ENCODE results near the gene SLC38A6. TPM values are rescaled to one million over a fixed set of nuclear protein-coding genes. Genes with fewer than 3 reads are reported as not detected.

SLC38A6 gene
- total and polyA plus RNA-seq, 2 experiments from 2014 or later = 17.0 to 26.0 TPM

- Histone ChIP-seq H4K20me1 (ENCODE audit: insufficient read depth, poor library complexity, severe bottlenecking) (no peaks in the 10 kb centered on the region), H2AFZ (no peak overlapping the region), H3K4me3 (no peak overlapping the region), H3K9me2 (replicated peaks; ENCODE audit: insufficient read depth) (no peaks in the 10 kb centered on the region), H3K4me2 (no peak overlapping the region), H3K36me3 (replicated peaks; ENCODE audit: insufficient read depth, low read depth) (no peaks in the 10 kb centered on the region), H3K4me1 (ENCODE audit: insufficient read depth) (no peaks in the 10 kb centered on the region), H3K9me3 (ENCODE audit: low read depth) (peaks cover 7% of the 10 kb centered on the region), H3K27me3 (no peaks in the 10 kb centered on the region), H3K79me2 (no peaks in the 10 kb centered on the region), H3K27ac (no peak overlapping the region)
- no peak for DNase-seq (ENCODE audit: low spot score)
- 64% methylated on average over 2 of the region's 2 CpGs for WGBS (ENCODE audit: low lambda C conversion rate, missing lambda C conversion rate)
- TF ChIP-seq CTCF (IDR thresholded peaks at IDR 0.05; ENCODE audit: poor library complexity) = no peak
- TF ChIP-seq EZH2phosphoT487 (IDR thresholded peaks at IDR 0.05; ENCODE audit: low read depth, severe bottlenecking, unreplicated experiment) = no peak
- no peak for TF ChIP-seq EZH2 (IDR thresholded peaks at IDR 0.05; ENCODE audit: borderline replicate concordance)
Observed at GRCh38 chr14:61050417-61050816, 69.4 kb downstream of the SLC38A6 start.

- H3K36me3 ChIP-seq (replicated peaks; ENCODE audit: insufficient read depth, low read depth) = no peaks in the 10 kb centered on the region
- peak; percentile 5 for DNase-seq (ENCODE audit: low spot score)
- no peaks in the 10 kb centered on the region for H3K4me1 ChIP-seq (ENCODE audit: insufficient read depth)
- no peak overlapping the region for H3K4me3 ChIP-seq
- H4K20me1 ChIP-seq (ENCODE audit: insufficient read depth, poor library complexity, severe bottlenecking) = no peaks in the 10 kb centered on the region
- H3K9me3 ChIP-seq (ENCODE audit: low read depth) = peaks cover 7% of the 10 kb centered on the region
- TF ChIP-seq EZH2 (IDR thresholded peaks at IDR 0.05; ENCODE audit: borderline replicate concordance) (no peak), CTCF (IDR thresholded peaks at IDR 0.05; ENCODE audit: poor library complexity) (no peak), EZH2phosphoT487 (IDR thresholded peaks at IDR 0.05; ENCODE audit: low read depth, severe bottlenecking, unreplicated experiment) (no peak)
- H3K4me2 ChIP-seq = no peak overlapping the region
- H3K27ac ChIP-seq = no peak overlapping the region
- WGBS (ENCODE audit: low lambda C conversion rate, missing lambda C conversion rate) = 56% methylated on average over 1 of the region's 1 CpG
- H2AFZ ChIP-seq = no peak overlapping the region
- H3K79me2 ChIP-seq = no peaks in the 10 kb centered on the region
- H3K9me2 ChIP-seq (replicated peaks; ENCODE audit: insufficient read depth) = no peaks in the 10 kb centered on the region
- H3K27me3 ChIP-seq = no peaks in the 10 kb centered on the region
Observed at GRCh38 chr14:61051051-61051450, 70.0 kb downstream of the SLC38A6 start.

DNA sequence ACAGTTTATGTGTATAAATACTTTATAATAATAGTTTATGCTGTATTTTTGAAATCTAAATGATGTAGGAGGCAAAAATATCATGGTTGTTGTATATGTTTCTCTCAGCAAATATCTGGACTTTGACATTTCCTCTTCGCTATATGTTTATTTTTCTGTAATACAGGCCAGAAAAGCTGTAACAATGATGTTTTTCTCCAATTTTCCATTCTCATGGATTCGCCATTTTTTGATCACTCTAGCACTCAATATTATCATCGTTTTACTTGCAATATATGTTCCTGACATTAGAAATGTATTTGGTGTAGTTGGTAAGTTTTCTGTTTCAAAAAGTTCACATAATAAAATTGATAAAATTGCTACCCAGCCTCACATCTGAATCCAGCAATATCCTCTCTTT lies 70.6 kb downstream of the SLC38A6 start:
- no peaks in the 10 kb centered on the region for H3K9me2 ChIP-seq (replicated peaks; ENCODE audit: insufficient read depth)
- DNase-seq (ENCODE audit: low spot score) = no peak
- no peak overlapping the region for H3K4me3 ChIP-seq
- 76% methylated on average over 3 of the region's 3 CpGs for WGBS (ENCODE audit: low lambda C conversion rate, missing lambda C conversion rate)
- TF ChIP-seq EZH2phosphoT487 (IDR thresholded peaks at IDR 0.05; ENCODE audit: low read depth, severe bottlenecking, unreplicated experiment) = no peak
- no peak for TF ChIP-seq CTCF (IDR thresholded peaks at IDR 0.05; ENCODE audit: poor library complexity)
- no peak for TF ChIP-seq EZH2 (IDR thresholded peaks at IDR 0.05; ENCODE audit: borderline replicate concordance)
- no peaks in the 10 kb centered on the region for H3K36me3 ChIP-seq (replicated peaks; ENCODE audit: insufficient read depth, low read depth)
- H2AFZ ChIP-seq = no peak overlapping the region
- H3K4me1 ChIP-seq (ENCODE audit: insufficient read depth) = no peaks in the 10 kb centered on the region
- H3K27me3 ChIP-seq = no peaks in the 10 kb centered on the region
- H3K9me3 ChIP-seq (ENCODE audit: low read depth) = peaks cover 7% of the 10 kb centered on the region
- H3K79me2 ChIP-seq = no peaks in the 10 kb centered on the region
- no peak overlapping the region for H3K27ac ChIP-seq
- no peak overlapping the region for H3K4me2 ChIP-seq
- no peaks in the 10 kb centered on the region for H4K20me1 ChIP-seq (ENCODE audit: insufficient read depth, poor library complexity, severe bottlenecking)

GRCh38 chr14:61063461-61063860 lies 82.4 kb downstream of the SLC38A6 start:
- no peak overlapping the region for H3K27ac ChIP-seq
- no peak overlapping the region for H3K4me3 ChIP-seq
- WGBS (ENCODE audit: low lambda C conversion rate, missing lambda C conversion rate) = 94% methylated on average over 3 of the region's 3 CpGs
- no peaks in the 10 kb centered on the region for H4K20me1 ChIP-seq (ENCODE audit: insufficient read depth, poor library complexity, severe bottlenecking)
- TF ChIP-seq CTCF (IDR thresholded peaks at IDR 0.05; ENCODE audit: poor library complexity) (no peak), EZH2 (IDR thresholded peaks at IDR 0.05; ENCODE audit: borderline replicate concordance) (no peak), EZH2phosphoT487 (IDR thresholded peaks at IDR 0.05; ENCODE audit: low read depth, severe bottlenecking, unreplicated experiment) (no peak)
- H3K4me2 ChIP-seq = no peak overlapping the region
- no peaks in the 10 kb centered on the region for H3K79me2 ChIP-seq
- no peaks in the 10 kb centered on the region for H3K27me3 ChIP-seq
- no peak for DNase-seq (ENCODE audit: low spot score)
- H3K9me3 ChIP-seq (ENCODE audit: low read depth) = no peaks in the 10 kb centered on the region
- no peak overlapping the region for H2AFZ ChIP-seq
- H3K9me2 ChIP-seq (replicated peaks; ENCODE audit: insufficient read depth) = no peaks in the 10 kb centered on the region
- H3K36me3 ChIP-seq (replicated peaks; ENCODE audit: insufficient read depth, low read depth) = no peaks in the 10 kb centered on the region
- no peaks in the 10 kb centered on the region for H3K4me1 ChIP-seq (ENCODE audit: insufficient read depth)
